K562 (cell line): ENCODE results near the gene SAXO2. TPM values are rescaled to one million over a fixed set of nuclear protein-coding genes. Genes with fewer than 3 reads are reported as not detected.
"Not testable (repeated sequence)": the region's sequence is repeated elsewhere in the genome, so short reads cannot be mapped to it uniquely, and the experiment has no call there.

ENCODE experiments used
- ATAC-seq: fragments of 200-7000 bp; cut with Tn5 transposase; 3 replicates; pipeline ENCODE4 v1.9.1; 2020; ENCODE audit warnings: moderate library complexity
- BruUV-seq: library from RNA; stranded (reverse); fragments of 400-500 nt; replicated peaks from 2 replicates; lab custom pipeline; 2021; lab: Mats Ljungman, UMichigan
- CTCF ChIA-PET: fragments of 300-600 bp; formaldehyde crosslinking; extraction: SDS; loops from one replicate; lab custom pipeline; 2021; ENCODE audit warnings: low intra/inter-chr PET ratio; lab: Yijun Ruan, JAX
- POLR2A ChIA-PET: fragments of 300-600, 350-650 bp; sonication (Branson Sonifier 250); formaldehyde crosslinking; extraction: SDS; loops from one replicate; lab custom pipeline; 2021; ENCODE audit warnings: antibody characterized with exemption, inconsistent platforms; lab: Yijun Ruan, JAX
- DNase-seq, 4 experiments: peaks; one replicate each; pipeline versions ENCODE4 v3.0.0 to v3.0.0-alpha.2; 2011 to 2018; ENCODE audit warnings: low spot score in 3 of 4, mixed read lengths in 3 of 4; ENCODE audit errors: extremely low read depth in 1 of 4
- FAIRE-seq: peaks from 2 replicates; lab custom pipeline; 2011; peaks lifted over from hg19 to GRCh38; lab: Jason Lieb, UNC
- H2AFZ ChIP-seq: 2 replicates; pipeline ENCODE4 v1.6.0; 2011; ENCODE audit warnings: low read depth, low read length, control low read depth, inconsistent platforms
- H3K27ac ChIP-seq: fragments of 200-600 bp; 3 replicates; pipeline ENCODE4 v1.8.0; 2011; ENCODE audit warnings: low read depth, mild to moderate bottlenecking, control low read depth, inconsistent platforms, low read length, moderate library complexity, mixed read lengths; ENCODE audit errors: extremely low read depth
- H3K27me3 ChIP-seq, 2 experiments: fragments of 300-600 bp in 1 of 2; 2 replicates in 1 of 2; 3 replicates in 1 of 2; pipeline versions ENCODE4 v1.6.0 to v1.8.0; 2011; ENCODE audit warnings: inconsistent platforms in 2 of 2, low read length in 2 of 2, mild to moderate bottlenecking in 1 of 2, mixed read lengths in 1 of 2, moderate library complexity in 1 of 2; ENCODE audit not compliant: control insufficient read depth in 2 of 2, insufficient read depth in 2 of 2
- H3K36me3 ChIP-seq: fragments of 300-600 bp; 3 replicates; pipeline ENCODE4 v1.8.0; 2011; ENCODE audit warnings: mild to moderate bottlenecking, low read length, inconsistent platforms; ENCODE audit not compliant: control insufficient read depth, insufficient read depth
- H3K4me1 ChIP-seq, 2 experiments: fragments of 200-600 bp in 1 of 2; replicated peaks in 1 of 2; 2 replicates in 1 of 2; 3 replicates in 1 of 2; pipeline versions ENCODE4 v1.5.1 to v1.8.0; 2011; ENCODE audit warnings: inconsistent platforms in 2 of 2, low read length in 2 of 2, mild to moderate bottlenecking in 1 of 2, mixed read lengths in 1 of 2, moderate library complexity in 1 of 2; ENCODE audit not compliant: control insufficient read depth in 2 of 2, insufficient read depth in 2 of 2
- H3K4me2 ChIP-seq: 2 replicates; pipeline ENCODE4 v1.6.1; 2011; ENCODE audit warnings: low read length, control low read depth, inconsistent platforms, mixed read lengths; ENCODE audit not compliant: insufficient read depth
- H3K4me3 ChIP-seq: fragments of 200-600 bp; sonication (generic), shearing (Covaris generic); 2 replicates; pipeline ENCODE4 v1.5.1; 2016; ENCODE audit warnings: control low read depth, inconsistent platforms
- H3K79me2 ChIP-seq: fragments of 200-600 bp; 3 replicates; pipeline ENCODE4 v1.8.0; 2011; ENCODE audit warnings: low read length, inconsistent platforms; ENCODE audit not compliant: control insufficient read depth, insufficient read depth
- H3K9ac ChIP-seq, 2 experiments: 2 replicates each; pipeline versions ENCODE4 v1.6.0 to v1.6.1; 2011; ENCODE audit warnings: low read depth in 2 of 2, low read length in 2 of 2, control low read depth in 1 of 2, inconsistent platforms in 1 of 2, mild to moderate bottlenecking in 1 of 2, mixed read lengths in 1 of 2; ENCODE audit not compliant: insufficient read depth in 1 of 2
- H3K9me1 ChIP-seq: one replicate; pipeline ENCODE4 v1.6.0; 2011; ENCODE audit warnings: inconsistent platforms, mild to moderate bottlenecking, low read length, moderate library complexity; ENCODE audit not compliant: control insufficient read depth, insufficient read depth
- H3K9me3 ChIP-seq: replicated peaks from 2 replicates; pipeline ENCODE4 v1.5.1; 2011; ENCODE audit warnings: low read depth, low read length, inconsistent platforms; ENCODE audit not compliant: control insufficient read depth, insufficient read depth
- H4K20me1 ChIP-seq: replicated peaks from 2 replicates; pipeline ENCODE4 v1.6.1; 2011; ENCODE audit warnings: low read length, inconsistent platforms, mixed read lengths; ENCODE audit not compliant: control insufficient read depth, insufficient read depth
- OTX1 ChIP-seq: fragments of 450-650 bp; formaldehyde crosslinking; IDR thresholded peaks from 2 replicates; pipeline ENCODE4 v1.4.0; 2022; ENCODE audit warnings: mild to moderate bottlenecking
- RFX7 ChIP-seq: fragments of 250-450 bp; sonication (Bioruptor Pico); IDR thresholded peaks from 2 replicates; pipeline ENCODE4 v1.5.1; 2021; ENCODE audit warnings: mild to moderate bottlenecking
- SP2 ChIP-seq: IDR thresholded peaks from 2 replicates; pipeline ENCODE4 v1.6.1; 2011; ENCODE audit warnings: mild to moderate bottlenecking, low read depth, low read length, moderate library complexity; ENCODE audit not compliant: poor library complexity, severe bottlenecking; ENCODE audit errors: extremely low read depth
- SPI1 ChIP-seq: IDR thresholded peaks from 2 replicates; pipeline ENCODE4 v1.6.1; 2011; ENCODE audit warnings: low read depth, low read length, control low read depth, borderline replicate concordance
- STAG1 ChIP-seq: sonication (generic); formaldehyde crosslinking; IDR thresholded peaks from 2 replicates; pipeline ENCODE4 v1.5.0; 2020; ENCODE audit warnings: missing genetic modification reagents, borderline replicate concordance
- TCF7L2 ChIP-seq: fragments of 150-350 bp; IDR thresholded peaks from 2 replicates; pipeline ENCODE4 v1.6.1; 2016; ENCODE audit warnings: low read depth, mild to moderate bottlenecking, low read length, moderate library complexity
- TRIM28 ChIP-seq: fragments of 450-650 bp; IDR thresholded peaks from 2 replicates; pipeline ENCODE4 v1.6.1; 2017
- ZKSCAN8 ChIP-seq: fragments of 200-800 bp; sonication (Bioruptor generic); IDR thresholded peaks from 2 replicates; pipeline ENCODE4 v1.6.1; 2016; ENCODE audit warnings: missing genetic modification characterization, missing compliant biosample characterization
- ZNF146 ChIP-seq: IDR thresholded peaks from one replicate; pipeline ENCODE4 v1.6.1; 2018; ENCODE audit warnings: missing compliant biosample characterization; ENCODE audit not compliant: unreplicated experiment
- ZNF75A ChIP-seq: fragments of 450-650 bp; formaldehyde crosslinking; IDR thresholded peaks from 2 replicates; pipeline ENCODE4 v1.4.0; 2020; ENCODE audit warnings: mild to moderate bottlenecking
- WGBS: fragments of 100-300 bp; shearing (Covaris generic); methylation state at CpG from one replicate; pipeline ENCODE4 v1.1.6; 2016; ENCODE audit warnings: low coverage, mixed read lengths; ENCODE audit not compliant: insufficient coverage; ENCODE audit errors: missing lambda C conversion rate; 5-methylcytosine and 5-hydroxymethylcytosine counted together
- in situ Hi-C: fragments of 300-500 bp; cut with MboI; formaldehyde crosslinking; loops from 4 replicates; pipeline ENCODE4 v1.15.0; 2018; ENCODE audit warnings: inconsistent platforms, mixed read lengths
- intact Hi-C: fragments of 100-400 bp; cut with micrococcal nuclease; formaldehyde crosslinking; loops from 2 replicates; pipeline ENCODE4 v1.14.2; 2022
- polyA plus RNA-seq, 8 experiments: library from polyadenylated mRNA; depleted of rRNA in 4 of 8; stranded (reverse) in 5 of 8; unstranded in 3 of 8; fragments of >200 nt; fragmentation: Nextera tagmentation in 2 of 8; fragmentation: Illumina TruSeq in 1 of 8; extraction: Ambion mirVana in 2 of 8; extraction: Trizol in 1 of 8; gene quantifications; 2 replicates each; pipeline versions ENCODE4 v1.2.1 to v1.2.3, GENCODE V29; 2011 to 2014; ENCODE audit warnings: inconsistent platforms in 1 of 8, missing spikeins in 1 of 8
- total RNA-seq, 7 experiments: library from RNA; depleted of rRNA in 6 of 7; stranded (reverse); fragments of >200 nt in 6 of 7; fragmentation: Illumina TruSeq in 2 of 7; extraction: Trizol in 2 of 7; gene quantifications; 2 replicates each; pipeline versions ENCODE4 v1.2.1 to v1.2.3, GENCODE V29; 2011 to 2021; ENCODE audit warnings: low replicate concordance in 1 of 7
- TF ChIP-seq, protein P1 (sequence below): sonication (generic); formaldehyde crosslinking; IDR thresholded peaks from 2 replicates; pipeline ENCODE4 v1.8.1; 2023; ENCODE audit warnings: missing genetic modification reagents, mild to moderate bottlenecking, borderline replicate concordance

Gene SAXO2
- total and polyA plus RNA-seq, 9 of the 15 experiments (the other 6 are each of a cell fraction or from before 2014, with no cell fraction given), result 3.1 to 14.2 (median 8.2) TPM

DNA sequence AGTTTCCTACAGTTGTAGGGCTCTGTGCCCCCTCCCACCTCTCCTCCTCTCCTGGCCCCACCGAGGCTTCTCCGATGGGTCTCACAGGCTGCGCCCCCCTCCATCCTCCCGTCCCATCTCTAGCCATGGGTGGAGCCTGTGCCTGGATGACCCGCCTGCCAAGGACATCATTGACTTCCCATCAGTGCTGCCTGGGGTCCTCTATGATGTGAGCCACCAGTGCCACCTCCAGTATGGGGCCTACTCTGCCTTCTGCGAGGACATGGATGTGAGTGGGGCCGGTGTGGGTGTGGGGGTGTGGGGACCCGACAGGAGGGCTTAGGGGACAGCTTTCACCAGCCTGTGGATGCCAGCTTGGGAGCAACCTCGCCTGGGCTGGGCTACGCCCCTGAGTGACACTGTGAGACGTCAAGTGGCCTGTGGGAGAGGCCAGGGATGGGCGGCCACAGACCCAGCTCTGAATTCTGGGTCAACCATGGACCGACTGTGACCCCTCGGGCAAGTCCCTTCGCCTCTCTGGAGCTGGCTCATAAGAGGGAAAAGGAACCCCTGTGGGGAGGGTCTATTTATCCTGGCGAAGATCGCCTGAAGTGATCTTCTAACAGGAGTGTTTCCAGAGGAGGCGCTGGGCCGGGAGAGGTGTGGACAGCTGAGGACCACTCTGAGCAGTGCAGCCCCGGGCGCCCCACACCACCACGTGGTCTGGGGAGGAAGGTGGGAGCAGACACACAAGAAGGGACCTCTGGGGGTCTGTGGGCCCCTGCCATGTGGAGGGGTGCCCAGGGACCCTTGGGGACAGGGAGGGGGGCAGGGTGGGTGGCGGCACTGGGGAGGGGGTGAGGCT lies 53.9 kb downstream of the SAXO2 start:
- H3K36me3 ChIP-seq, POLR2A ChIA-PET, H3K79me2 ChIP-seq, in situ Hi-C loops, H3K27me3 ChIP-seq, H3K9me1 ChIP-seq, H3K4me3 ChIP-seq, FAIRE-seq, H4K20me1 ChIP-seq, H3K9me3 ChIP-seq, H3K9ac ChIP-seq, ATAC-seq, DNase-seq, H2AFZ ChIP-seq, intact Hi-C loops, BruUV-seq, CTCF ChIA-PET, H3K4me2 ChIP-seq, H3K27ac ChIP-seq: not testable (repeated sequence)
- WGBS, result 52% methylated on average over 18 of the region's 23 CpGs
- peaks cover 3 to 29% of the 10 kb centered on the region in 2 experiments; a peak in 3 of 5 replicates for H3K4me1 ChIP-seq

DNA sequence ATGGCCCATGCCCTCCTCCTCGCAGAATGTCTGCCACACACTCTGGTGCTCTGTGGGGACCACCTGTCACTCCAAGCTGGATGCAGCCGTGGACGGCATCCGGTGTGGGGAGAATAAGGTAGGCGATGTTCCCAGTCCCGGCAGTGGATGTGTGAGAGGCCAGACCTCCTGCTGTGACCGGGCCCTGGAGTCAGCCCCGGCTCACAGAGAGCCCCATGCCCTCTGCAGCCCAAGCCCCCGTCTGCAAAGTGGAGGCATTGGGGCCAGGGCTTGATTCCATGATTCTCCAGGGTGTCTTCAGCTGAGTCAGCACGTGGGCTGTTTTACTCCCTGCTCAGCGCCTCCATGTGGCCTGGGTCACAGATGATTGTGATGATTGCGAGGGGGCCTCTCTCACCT lies 54.5 kb downstream of the SAXO2 start:
- Histone ChIP-seq H3K9me3 (no peaks in the 10 kb centered on the region), H2AFZ (peak overlapping the region; percentile 59), H3K4me1 (peaks cover 3 to 29% of the 10 kb centered on the region in 2 experiments; a peak in 3 of 5 replicates), H3K4me3 (no peak overlapping the region), H3K9ac (no peak overlapping the region), H3K4me2 (no peak overlapping the region), H3K36me3 (no peaks in the 10 kb centered on the region), H3K79me2 (no peaks in the 10 kb centered on the region), H4K20me1 (no peaks in the 10 kb centered on the region), H3K27ac (no peak overlapping the region), H3K27me3 (no peaks in the 10 kb centered on the region; a peak in 1 of 5 replicates), H3K9me1 (no peaks in the 10 kb centered on the region)
- DNase-seq (peak; percentile 33 to 45 (median 40)), FAIRE-seq (no peak), ATAC-seq (peak; percentile 67)
- ChIA-PET POLR2A (no interaction called here), CTCF (no interaction called here)
- no TSS peak for BruUV-seq
- 23% methylated on average over 8 of the region's 12 CpGs for WGBS
- in situ Hi-C loops (no loop called here), intact Hi-C loops (no loop called here)
- TF ChIP-seq TCF7L2, result no peak
- TF ChIP-seq STAG1, result no peak
- no peak for TF ChIP-seq ZNF146 (CRISPR knock-in tag)
- no peak for TF ChIP-seq RFX7 (CRISPR knock-in tag)
- TF ChIP-seq OTX1 (CRISPR knock-in tag), result no peak
- no peak for TF ChIP-seq SPI1
- TF ChIP-seq ZNF75A (CRISPR knock-in tag), result no peak
- no peak for TF ChIP-seq TRIM28
- TF ChIP-seq, protein P1, sequence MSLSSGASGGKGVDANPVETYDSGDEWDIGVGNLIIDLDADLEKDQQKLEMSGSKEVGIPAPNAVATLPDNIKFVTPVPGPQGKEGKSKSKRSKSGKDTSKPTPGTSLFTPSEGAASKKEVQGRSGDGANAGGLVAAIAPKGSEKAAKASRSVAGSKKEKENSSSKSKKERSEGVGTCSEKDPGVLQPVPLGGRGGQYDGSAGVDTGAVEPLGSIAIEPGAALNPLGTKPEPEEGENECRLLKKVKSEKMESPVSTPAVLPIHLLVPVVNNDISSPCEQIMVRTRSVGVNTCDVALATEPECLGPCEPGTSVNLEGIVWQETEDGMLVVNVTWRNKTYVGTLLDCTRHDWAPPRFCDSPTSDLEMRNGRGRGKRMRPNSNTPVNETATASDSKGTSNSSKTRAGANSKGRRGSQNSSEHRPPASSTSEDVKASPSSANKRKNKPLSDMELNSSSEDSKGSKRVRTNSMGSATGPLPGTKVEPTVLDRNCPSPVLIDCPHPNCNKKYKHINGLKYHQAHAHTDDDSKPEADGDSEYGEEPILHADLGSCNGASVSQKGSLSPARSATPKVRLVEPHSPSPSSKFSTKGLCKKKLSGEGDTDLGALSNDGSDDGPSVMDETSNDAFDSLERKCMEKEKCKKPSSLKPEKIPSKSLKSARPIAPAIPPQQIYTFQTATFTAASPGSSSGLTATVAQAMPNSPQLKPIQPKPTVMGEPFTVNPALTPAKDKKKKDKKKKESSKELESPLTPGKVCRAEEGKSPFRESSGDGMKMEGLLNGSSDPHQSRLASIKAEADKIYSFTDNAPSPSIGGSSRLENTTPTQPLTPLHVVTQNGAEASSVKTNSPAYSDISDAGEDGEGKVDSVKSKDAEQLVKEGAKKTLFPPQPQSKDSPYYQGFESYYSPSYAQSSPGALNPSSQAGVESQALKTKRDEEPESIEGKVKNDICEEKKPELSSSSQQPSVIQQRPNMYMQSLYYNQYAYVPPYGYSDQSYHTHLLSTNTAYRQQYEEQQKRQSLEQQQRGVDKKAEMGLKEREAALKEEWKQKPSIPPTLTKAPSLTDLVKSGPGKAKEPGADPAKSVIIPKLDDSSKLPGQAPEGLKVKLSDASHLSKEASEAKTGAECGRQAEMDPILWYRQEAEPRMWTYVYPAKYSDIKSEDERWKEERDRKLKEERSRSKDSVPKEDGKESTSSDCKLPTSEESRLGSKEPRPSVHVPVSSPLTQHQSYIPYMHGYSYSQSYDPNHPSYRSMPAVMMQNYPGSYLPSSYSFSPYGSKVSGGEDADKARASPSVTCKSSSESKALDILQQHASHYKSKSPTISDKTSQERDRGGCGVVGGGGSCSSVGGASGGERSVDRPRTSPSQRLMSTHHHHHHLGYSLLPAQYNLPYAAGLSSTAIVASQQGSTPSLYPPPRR (CRISPR knock-in tag), result no peak
- no peak for TF ChIP-seq SP2
- no peak for TF ChIP-seq ZKSCAN8 (CRISPR knock-in tag)
